ENCODE data around the gene POLR2M. TPM values are rescaled to one million over a fixed set of nuclear protein-coding genes. Genes with fewer than 3 reads are reported as not detected.

POLR2M gene
- total RNA-seq, 1 experiment from 2014 or later, result 53.9 TPM

- H3K27me3 ChIP-seq (ENCODE audit: insufficient read depth, low read depth), result no peaks in the 10 kb centered on the region
- TF ChIP-seq CTCF (conservative IDR thresholded peaks at IDR 0.05) (no peak), EZH2 (IDR thresholded peaks at IDR 0.05; ENCODE audit: low read depth) (no peak)
- no peaks in the 10 kb centered on the region for H3F3A ChIP-seq (ENCODE audit: insufficient read depth, low read depth)
- BruUV-seq (replicated peaks), result no TSS peak
- no peaks in the 10 kb centered on the region for H3K4me1 ChIP-seq (replicated peaks; ENCODE audit: insufficient read depth)
- H3K79me2 ChIP-seq (ENCODE audit: low read depth), result no peaks in the 10 kb centered on the region
- H4K20me1 ChIP-seq (ENCODE audit: insufficient read depth), result no peaks in the 10 kb centered on the region
- no peaks in the 10 kb centered on the region for H3K36me3 ChIP-seq (ENCODE audit: low read depth)
- POLR2A ChIA-PET (ENCODE audit: unreplicated experiment), result no interaction called here
- CTCF ChIA-PET, result no interaction called here
- DNase-seq, result no peak
- H3K9me3 ChIP-seq (ENCODE audit: insufficient read depth, low read depth), result no peaks in the 10 kb centered on the region
- no peak overlapping the region for H3K4me2 ChIP-seq
- intact Hi-C loops (cut with micrococcal nuclease; ENCODE audit: unreplicated experiment), result loop anchor here (5.0 kb wide), 1 partner anchor 121 kb away; no protein-coding TSS in a partner anchor
- no peak overlapping the region for H3K27ac ChIP-seq
- H3K9me2 ChIP-seq (ENCODE audit: insufficient read depth), result no peaks in the 10 kb centered on the region
- H3K4me3 ChIP-seq, result no peak overlapping the region
- H2AFZ ChIP-seq, result no peak overlapping the region
These were observed 24.4 kb downstream of the POLR2M start for GRCh38 chr15:57730876-57731275.

GRCh38 chr15:57731530-57732103 lies 25.1 kb downstream of the POLR2M start:
- CTCF ChIA-PET, result interaction anchor here (0.6 to 1.1 kb wide), 4 partner anchors 10 to 435 kb away, joined by 3 to 5 read pairs (median 4); no protein-coding TSS in a partner anchor
- Histone ChIP-seq H3K9me2 (ENCODE audit: insufficient read depth) (no peaks in the 10 kb centered on the region), H4K20me1 (ENCODE audit: insufficient read depth) (no peaks in the 10 kb centered on the region), H3K9me3 (ENCODE audit: insufficient read depth, low read depth) (no peaks in the 10 kb centered on the region), H3K27ac (no peak overlapping the region), H3K4me3 (no peak overlapping the region), H3F3A (ENCODE audit: insufficient read depth, low read depth) (no peaks in the 10 kb centered on the region), H3K4me1 (replicated peaks; ENCODE audit: insufficient read depth) (no peaks in the 10 kb centered on the region), H3K36me3 (ENCODE audit: low read depth) (no peaks in the 10 kb centered on the region), H2AFZ (no peak overlapping the region), H3K79me2 (ENCODE audit: low read depth) (no peaks in the 10 kb centered on the region), H3K4me2 (no peak overlapping the region), H3K27me3 (ENCODE audit: insufficient read depth, low read depth) (no peaks in the 10 kb centered on the region)
- POLR2A ChIA-PET (ENCODE audit: unreplicated experiment), result no interaction called here
- DNase-seq, result no peak
- no peak for TF ChIP-seq EZH2 (IDR thresholded peaks at IDR 0.05; ENCODE audit: low read depth)
- no peak for TF ChIP-seq CTCF (conservative IDR thresholded peaks at IDR 0.05)
- intact Hi-C loops (cut with micrococcal nuclease; ENCODE audit: unreplicated experiment), result loop anchor here (1.0 to 5.0 kb wide), 2 partner anchors 121 to 170 kb away; no protein-coding TSS in a partner anchor
- no TSS peak for BruUV-seq (replicated peaks)

DNA sequence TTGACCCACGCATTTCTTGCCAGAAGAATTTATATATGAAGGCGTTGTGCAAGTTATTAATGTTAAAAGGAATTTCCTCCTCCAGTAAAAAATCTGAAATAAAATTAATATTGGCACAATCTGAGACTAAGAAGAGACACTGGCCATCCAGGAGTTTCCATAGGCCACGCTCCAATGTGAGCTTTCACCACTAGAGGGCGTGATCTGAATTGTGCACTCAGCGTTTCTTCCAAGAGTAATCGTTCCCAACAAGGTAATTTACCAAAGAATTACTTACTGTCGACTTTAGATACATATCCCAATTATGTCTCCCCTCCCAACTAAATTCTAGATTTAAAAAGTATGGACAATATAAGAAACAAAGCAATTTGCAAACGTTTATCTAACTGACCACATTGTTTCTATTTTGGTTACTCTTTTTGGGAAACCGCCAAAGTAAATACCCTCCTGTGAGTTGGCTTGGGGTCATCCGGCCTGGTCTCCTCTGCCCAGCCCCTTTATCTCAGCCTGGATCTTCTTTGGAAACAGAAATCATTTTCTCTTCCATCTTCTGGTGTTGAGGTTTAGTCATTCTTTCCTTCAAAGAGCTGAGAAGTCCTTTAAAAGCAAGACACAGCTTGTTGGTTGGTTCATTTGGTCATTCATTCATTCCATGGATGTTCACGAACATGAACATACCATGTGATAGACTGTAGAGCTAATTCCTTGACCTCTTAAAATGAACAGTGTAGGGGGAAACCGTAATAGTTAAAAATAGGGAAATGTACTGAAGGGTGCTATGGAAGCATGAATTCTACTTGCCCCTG lies 26.2 kb downstream of the POLR2M start:
- H3K79me2 ChIP-seq (ENCODE audit: low read depth), result no peaks in the 10 kb centered on the region
- no peaks in the 10 kb centered on the region for H3K4me1 ChIP-seq (replicated peaks; ENCODE audit: insufficient read depth)
- intact Hi-C loops (cut with micrococcal nuclease; ENCODE audit: unreplicated experiment), result loop anchor here (1.0 to 5.0 kb wide), 2 partner anchors 120 to 171 kb away; no protein-coding TSS in a partner anchor
- H3K4me2 ChIP-seq, result no peak overlapping the region
- no peaks in the 10 kb centered on the region for H3F3A ChIP-seq (ENCODE audit: insufficient read depth, low read depth)
- no peak overlapping the region for H3K4me3 ChIP-seq
- DNase-seq, result peak in 1 of 2 experiments; percentile 45
- H3K27me3 ChIP-seq (ENCODE audit: insufficient read depth, low read depth), result no peaks in the 10 kb centered on the region
- ChIA-PET POLR2A (ENCODE audit: unreplicated experiment) (no interaction called here), CTCF (interaction anchor here (1.0 kb wide), 1 partner anchor 70 kb away, joined by 3 read pairs; no protein-coding TSS in a partner anchor)
- H2AFZ ChIP-seq, result no peak overlapping the region
- H3K27ac ChIP-seq, result no peak overlapping the region
- no peaks in the 10 kb centered on the region for H4K20me1 ChIP-seq (ENCODE audit: insufficient read depth)
- no peaks in the 10 kb centered on the region for H3K36me3 ChIP-seq (ENCODE audit: low read depth)
- H3K9me3 ChIP-seq (ENCODE audit: insufficient read depth, low read depth), result no peaks in the 10 kb centered on the region
- TF ChIP-seq EZH2 (IDR thresholded peaks at IDR 0.05; ENCODE audit: low read depth), result no peak
- peak; percentile 85 for TF ChIP-seq CTCF (conservative IDR thresholded peaks at IDR 0.05)
- no TSS peak for BruUV-seq (replicated peaks)
- no peaks in the 10 kb centered on the region for H3K9me2 ChIP-seq (ENCODE audit: insufficient read depth)

Data from PC-9 (cell line).